G401.6 (cell line): ENCODE results near the gene SEPTIN5.
"Not testable (repeated sequence)": the region's sequence is repeated elsewhere in the genome, so short reads cannot be mapped to it uniquely, and the experiment has no call there.

Source experiments
- FAIRE-seq: peaks from 2 replicates; lab custom pipeline; 2012; peaks lifted over from hg19 to GRCh38; lab: Jason Lieb, UNC

Gene SEPTIN5

DNA sequence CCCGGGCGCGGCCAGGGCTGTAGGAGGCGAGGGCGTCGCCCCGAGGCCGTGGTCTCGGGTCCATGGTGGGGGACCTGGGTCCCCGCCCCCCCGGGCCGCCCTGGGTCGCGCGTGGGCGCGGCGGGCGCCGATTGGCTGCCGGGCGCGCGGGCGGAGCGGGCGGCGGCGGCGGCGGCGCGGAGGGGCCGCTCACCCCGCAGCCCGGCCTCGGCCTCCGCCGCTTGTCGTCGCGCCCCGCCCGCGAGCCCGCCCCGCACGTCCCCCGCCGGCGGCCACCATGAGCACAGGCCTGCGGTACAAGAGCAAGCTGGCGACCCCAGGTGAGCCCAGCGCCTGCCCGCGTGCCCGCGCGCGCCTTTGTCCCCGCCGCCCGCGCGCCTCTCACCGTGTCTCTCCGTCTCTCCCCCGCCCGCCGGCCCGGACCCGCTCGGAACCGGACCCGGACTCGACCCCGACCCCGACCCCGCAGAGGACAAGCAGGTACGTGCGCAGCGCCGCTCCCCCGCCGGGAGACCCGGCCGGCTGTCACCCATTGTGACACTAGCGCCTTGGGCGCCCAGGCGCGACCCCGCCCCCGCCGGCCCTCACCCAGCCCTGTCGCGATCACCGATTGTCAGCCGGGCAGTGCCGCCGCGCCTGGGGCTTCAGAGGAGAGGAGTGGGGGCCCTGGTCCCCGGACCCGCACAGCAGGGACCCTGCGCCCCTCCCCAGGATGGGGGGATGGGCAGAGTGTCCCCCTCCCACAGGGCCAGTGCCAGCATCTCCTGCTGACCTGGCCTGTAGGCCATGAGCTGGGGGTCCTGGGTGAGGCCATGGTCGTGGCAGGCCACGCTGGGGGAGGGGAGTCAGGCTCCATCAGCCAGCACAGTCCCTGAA is at the start of gene SEPTIN5:
Gene SEPTIN5 (plus strand): TSS at position 192 of the 876 bp plus-strand sequence. CDS start 86 bp downstream, at position 278.
- FAIRE-seq: no peak

DNA sequence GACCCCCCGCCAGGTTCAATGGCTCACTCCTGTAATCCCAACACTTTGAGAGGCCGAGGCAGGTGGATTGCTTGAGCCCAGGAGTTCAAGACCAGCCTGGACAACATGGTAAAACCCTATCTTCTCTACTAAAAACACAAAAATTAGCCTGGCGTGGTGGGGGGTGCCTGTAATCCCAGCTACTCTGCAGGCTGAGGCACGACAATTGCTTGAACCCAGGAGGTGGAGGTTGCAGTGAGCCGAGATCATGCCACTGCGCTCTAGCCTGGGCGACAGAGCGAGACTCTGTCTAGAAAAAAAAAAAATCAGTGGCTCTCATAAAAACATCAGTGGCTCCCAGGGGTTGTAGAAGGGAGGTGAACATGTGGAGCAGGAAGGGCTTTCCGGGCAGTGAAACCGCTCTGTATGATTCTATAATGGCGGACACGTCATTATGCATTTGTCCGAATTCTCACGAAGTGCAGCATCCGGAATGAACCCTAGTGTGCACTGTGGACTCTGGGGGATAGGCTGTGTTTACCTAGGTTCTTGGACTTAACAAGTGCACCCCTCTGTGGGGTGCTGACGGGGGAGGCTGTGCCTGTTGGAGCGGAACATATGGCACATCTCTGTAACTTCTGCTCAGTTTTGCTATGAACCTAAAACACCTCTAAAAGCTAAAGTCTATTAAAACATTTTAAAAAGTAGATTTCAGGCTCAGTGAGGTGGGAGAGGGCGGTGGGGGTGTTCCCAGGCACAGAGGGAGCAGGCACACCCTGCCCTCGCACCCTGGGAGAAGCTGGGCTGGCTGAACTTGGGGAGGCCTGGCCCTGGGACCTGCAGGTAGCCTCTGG is 49.1 kb upstream of the SEPTIN5 start:
- FAIRE-seq: no peak

DNA sequence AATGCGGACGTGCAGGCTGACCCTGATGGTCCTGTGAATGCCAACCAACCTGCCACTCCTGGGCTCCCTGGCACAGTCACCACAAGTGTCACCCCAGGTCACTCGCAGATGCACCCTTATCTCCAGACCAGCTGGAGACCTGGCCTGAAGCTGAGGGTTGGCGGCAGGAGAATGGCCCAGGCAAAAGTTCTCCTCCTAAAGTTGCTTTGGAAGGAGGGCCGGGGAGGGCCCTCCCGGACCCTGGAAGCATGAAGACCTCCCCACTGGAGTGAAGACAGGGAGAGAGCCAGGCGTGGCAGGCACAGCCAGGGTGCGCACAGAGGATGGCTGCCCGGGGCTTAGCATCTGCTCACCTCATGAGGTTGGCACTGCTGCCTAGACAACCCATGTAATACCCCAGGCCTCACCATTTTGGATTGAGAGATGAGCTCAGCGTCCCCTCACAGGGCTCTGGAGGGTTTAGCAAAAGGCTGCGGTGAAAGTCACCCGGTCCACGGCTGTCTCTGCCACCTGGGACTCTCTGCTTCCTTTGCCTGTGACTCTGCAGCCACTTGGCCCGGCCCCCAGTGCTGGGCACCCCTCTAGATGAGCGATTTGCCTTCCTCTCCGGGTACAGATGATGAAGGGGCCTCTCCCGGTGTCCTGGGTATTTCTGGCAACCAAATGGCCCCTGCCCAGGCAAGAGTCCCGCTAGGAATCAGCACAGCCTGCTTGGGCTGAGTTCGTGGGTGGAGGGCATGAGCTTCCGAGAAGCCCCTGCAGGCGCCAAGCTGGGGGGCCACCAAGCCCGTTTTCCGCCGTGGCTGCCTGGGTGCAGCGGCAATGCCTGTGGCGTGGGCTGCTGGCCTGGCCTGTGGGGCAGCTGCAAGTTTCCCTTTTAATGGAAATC is 48.3 kb upstream of the SEPTIN5 start:
- FAIRE-seq: no peak

- FAIRE-seq: no peak
These were observed 47.4 kb upstream of the SEPTIN5 start for GRCh38 chr22:19666673-19667593.

GRCh38 chr22:19667872-19668740 is 46.2 kb upstream of the SEPTIN5 start:
- no peak for FAIRE-seq

GRCh38 chr22:19668748-19669147 is 45.6 kb upstream of the SEPTIN5 start:
- no peak for FAIRE-seq

DNA sequence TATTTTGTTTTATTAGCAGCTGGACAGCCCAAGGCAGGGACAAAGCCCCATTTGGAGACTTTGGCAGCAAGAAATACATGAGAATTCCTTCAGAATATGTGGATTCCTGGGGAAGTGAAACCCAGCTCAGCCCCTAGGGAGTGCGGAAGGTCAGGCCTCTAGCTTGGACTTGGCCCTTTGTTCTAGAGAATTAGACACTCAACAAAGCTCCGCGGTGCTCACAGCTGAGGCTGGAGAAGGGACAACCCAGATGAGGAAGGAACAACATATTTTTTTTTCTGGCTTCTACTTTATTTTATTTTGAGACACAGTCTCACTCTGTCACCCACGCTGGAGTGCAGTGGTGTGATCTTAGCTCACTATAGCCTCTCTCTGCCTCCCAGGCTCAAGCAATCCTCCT is 44.7 kb upstream of the SEPTIN5 start:
- FAIRE-seq: no peak

- no peak for FAIRE-seq
These were observed 43.0 kb upstream of the SEPTIN5 start for GRCh38 chr22:19671316-19671715.

GRCh38 chr22:19672054-19672776 is 42.1 kb upstream of the SEPTIN5 start:
- FAIRE-seq: no peak

DNA sequence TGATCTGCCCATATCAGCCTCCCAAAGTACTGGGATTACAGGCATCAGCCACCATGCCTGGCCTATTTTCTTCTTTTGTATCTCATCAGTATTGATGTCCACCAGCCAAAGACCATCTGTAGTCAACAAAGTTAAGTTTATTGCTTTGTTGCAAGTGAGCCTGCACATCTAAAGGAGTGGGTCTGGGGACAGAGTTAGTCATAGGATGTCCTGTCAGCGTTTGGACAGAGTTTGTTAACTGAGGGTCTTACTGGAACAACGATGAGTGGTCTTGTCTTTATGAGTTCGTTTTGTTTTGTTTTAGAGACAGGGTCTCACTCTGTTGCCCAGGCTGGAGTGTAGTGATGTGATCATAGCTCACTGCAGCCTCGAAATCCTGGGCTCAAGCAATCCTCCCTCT is 40.6 kb upstream of the SEPTIN5 start:
- FAIRE-seq: no peak

- no peak for FAIRE-seq
These were observed 40.0 kb upstream of the SEPTIN5 start for GRCh38 chr22:19674129-19674928.

DNA sequence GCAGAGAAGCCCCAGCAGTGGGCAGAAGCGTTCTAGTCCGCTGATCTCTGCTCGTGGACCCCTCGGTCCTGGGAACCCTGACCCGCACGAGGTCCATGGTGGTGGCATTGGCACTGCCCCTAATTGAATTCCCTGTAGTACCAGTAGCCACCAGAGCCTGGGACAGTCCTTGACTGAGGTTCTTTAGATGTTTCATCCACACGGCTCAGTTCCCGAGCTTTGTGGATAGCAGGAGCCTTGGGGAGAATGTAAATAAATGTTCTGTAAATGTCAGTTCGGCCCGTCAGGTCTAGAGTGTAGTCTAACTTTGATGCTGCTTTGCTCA is 39.4 kb upstream of the SEPTIN5 start:
- no peak for FAIRE-seq

GRCh38 chr22:19675428-19675827 is 38.9 kb upstream of the SEPTIN5 start:
- FAIRE-seq: no peak

GRCh38 chr22:19676437-19676836 is 37.9 kb upstream of the SEPTIN5 start:
- FAIRE-seq: not testable (repeated sequence)

DNA sequence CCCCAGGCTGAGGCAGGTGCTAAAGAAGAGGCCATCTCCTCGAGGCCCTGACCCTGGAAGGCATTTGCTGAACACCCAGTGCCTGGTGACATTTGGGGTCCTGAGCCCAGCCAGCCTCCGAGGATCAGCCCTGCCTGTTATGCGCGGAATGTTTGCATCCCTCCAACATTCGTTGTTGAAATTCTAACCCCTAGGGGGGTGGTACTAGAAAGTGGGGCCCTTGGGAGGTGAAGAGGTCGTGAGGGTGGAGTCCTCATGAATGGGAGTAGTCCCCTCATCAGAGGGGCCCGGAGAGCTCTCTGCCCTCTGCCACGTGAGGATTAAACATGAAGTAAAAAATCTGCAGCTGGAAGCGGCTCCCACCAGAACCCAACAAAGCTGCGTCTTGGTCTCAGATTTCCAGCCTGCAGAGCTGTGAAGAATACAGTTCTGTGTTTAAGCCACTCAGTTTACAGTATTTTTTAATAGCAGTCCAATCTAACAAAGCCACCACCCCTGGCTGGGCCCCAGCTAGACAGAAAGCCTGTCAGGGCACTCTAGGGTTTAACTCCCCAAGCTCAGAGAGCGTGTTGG is 35.3 kb upstream of the SEPTIN5 start:
- no peak for FAIRE-seq

- no peak for FAIRE-seq
These were observed 34.7 kb upstream of the SEPTIN5 start for GRCh38 chr22:19679522-19680101.

DNA sequence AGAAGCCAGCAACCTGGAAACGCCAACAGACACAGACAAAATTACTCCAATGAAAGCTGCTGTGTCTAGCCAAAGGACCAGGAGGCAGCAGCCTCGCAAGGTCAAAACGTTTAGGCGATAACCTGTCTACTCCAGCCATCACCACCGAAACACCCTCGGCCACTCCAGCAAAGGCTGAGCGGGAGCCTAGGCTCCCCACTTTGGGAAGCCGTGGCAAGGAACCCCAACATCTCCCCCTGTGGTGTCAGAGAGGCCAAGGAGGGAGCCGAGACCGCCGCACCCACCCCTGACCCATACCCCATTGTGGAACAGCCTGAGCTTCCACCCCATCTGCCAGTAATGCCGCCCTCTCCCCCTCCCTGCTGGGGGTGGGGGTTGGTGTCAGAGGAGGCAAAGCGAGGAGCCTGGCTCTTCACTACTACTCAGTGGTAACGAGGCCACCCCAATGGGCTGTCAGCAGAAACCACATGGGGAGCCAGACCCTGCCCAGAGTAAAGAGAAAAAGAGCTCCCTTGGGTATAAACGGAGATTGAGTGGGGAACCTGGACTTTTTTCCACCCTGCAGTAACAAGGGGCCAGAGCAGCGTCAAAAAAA is 33.9 kb upstream of the SEPTIN5 start:
- no peak for FAIRE-seq
